WTC11 (cell line): ENCODE data around the gene NUDT19. TPM values are rescaled to one million over a fixed set of nuclear protein-coding genes. Genes with fewer than 3 reads are reported as not detected.

Experiments used
- CREM ChIP-seq: sonication (generic); formaldehyde crosslinking; IDR thresholded peaks from 2 replicates; pipeline ENCODE4 v1.8.1; 2022; ENCODE audit warnings: mild to moderate bottlenecking, missing genetic modification reagents, moderate library complexity
- E2F4 ChIP-seq: sonication (generic); formaldehyde crosslinking; IDR thresholded peaks from 2 replicates; pipeline ENCODE4 v1.8.1; 2022; ENCODE audit warnings: low read depth, mild to moderate bottlenecking, moderate library complexity, missing genetic modification reagents, borderline replicate concordance
- ELF4 ChIP-seq: sonication (generic); formaldehyde crosslinking; IDR thresholded peaks from 2 replicates; pipeline ENCODE4 v1.8.1; 2022; ENCODE audit warnings: low read depth, mild to moderate bottlenecking, moderate library complexity, missing genetic modification reagents
- FOXK1 ChIP-seq: sonication (generic); formaldehyde crosslinking; IDR thresholded peaks from 2 replicates; pipeline ENCODE4 v1.8.0; 2022; ENCODE audit warnings: mild to moderate bottlenecking, moderate library complexity, missing genetic modification reagents
- GABPB1 ChIP-seq: sonication (generic); formaldehyde crosslinking; IDR thresholded peaks from 2 replicates; pipeline ENCODE4 v1.8.1; 2023; ENCODE audit warnings: mild to moderate bottlenecking, missing genetic modification reagents
- IRF1 ChIP-seq: sonication (generic); formaldehyde crosslinking; IDR thresholded peaks from 2 replicates; pipeline ENCODE4 v1.8.0; 2023; ENCODE audit warnings: missing genetic modification reagents
- IRF2 ChIP-seq: sonication (generic); formaldehyde crosslinking; IDR thresholded peaks from 2 replicates; pipeline ENCODE4 v1.8.0; 2022; ENCODE audit warnings: low read depth, missing genetic modification reagents, borderline replicate concordance
- MAX ChIP-seq: sonication (generic); formaldehyde crosslinking; IDR thresholded peaks from 2 replicates; pipeline ENCODE4 v1.8.0; 2022; ENCODE audit warnings: mild to moderate bottlenecking, missing genetic modification reagents
- MLX ChIP-seq: sonication (generic); formaldehyde crosslinking; IDR thresholded peaks from 2 replicates; pipeline ENCODE4 v1.8.1; 2023; ENCODE audit warnings: mild to moderate bottlenecking, missing genetic modification reagents, moderate library complexity
- MXD4 ChIP-seq: fragments of 250-450 bp; sonication (Bioruptor Pico); IDR thresholded peaks from 2 replicates; pipeline ENCODE4 v1.8.0; 2021; ENCODE audit warnings: mild to moderate bottlenecking, moderate library complexity, borderline replicate concordance
- NFE2L1 ChIP-seq: sonication (generic); formaldehyde crosslinking; IDR thresholded peaks from 2 replicates; pipeline ENCODE4 v1.8.1; 2023; ENCODE audit warnings: missing genetic modification reagents
- PRRX2 ChIP-seq: fragments of 250-450 bp; sonication (Bioruptor Pico); IDR thresholded peaks from 2 replicates; pipeline ENCODE4 v1.8.0; 2021; ENCODE audit warnings: mild to moderate bottlenecking
- RORB ChIP-seq: fragments of 250-450 bp; sonication (Bioruptor Pico); IDR thresholded peaks from 2 replicates; pipeline ENCODE4 v1.9.0; 2021; ENCODE audit warnings: mild to moderate bottlenecking
- SMAD4 ChIP-seq: sonication (generic); formaldehyde crosslinking; IDR thresholded peaks from 2 replicates; pipeline ENCODE4 v1.8.0; 2022; ENCODE audit warnings: mild to moderate bottlenecking, missing genetic modification reagents
- SP1 ChIP-seq: sonication (generic); formaldehyde crosslinking; conservative IDR thresholded peaks from 2 replicates; pipeline ENCODE4 v1.8.1; 2022; ENCODE audit warnings: missing genetic modification reagents
- USF1 ChIP-seq: sonication (generic); formaldehyde crosslinking; IDR thresholded peaks from 2 replicates; pipeline ENCODE4 v1.8.0; 2022; ENCODE audit warnings: mild to moderate bottlenecking, missing genetic modification reagents
- ZMAT4 ChIP-seq: fragments of 250-450 bp; sonication (Bioruptor Pico); IDR thresholded peaks from 2 replicates; pipeline ENCODE4 v1.9.0; 2021; ENCODE audit warnings: mild to moderate bottlenecking
- ZNF219 ChIP-seq: sonication (generic); formaldehyde crosslinking; IDR thresholded peaks from 2 replicates; pipeline ENCODE4 v1.8.0; 2023; ENCODE audit warnings: missing genetic modification reagents, mild to moderate bottlenecking, borderline replicate concordance
- ZNF232 ChIP-seq: sonication (generic); formaldehyde crosslinking; IDR thresholded peaks from 2 replicates; pipeline ENCODE4 v1.8.0; 2022; ENCODE audit warnings: mild to moderate bottlenecking, missing genetic modification reagents
- ZNF416 ChIP-seq: fragments of 250-450 bp; sonication (Bioruptor Pico); IDR thresholded peaks from 2 replicates; pipeline ENCODE4 v1.9.0; 2021; ENCODE audit warnings: mild to moderate bottlenecking, inconsistent platforms
- ZNF512 ChIP-seq: sonication (generic); formaldehyde crosslinking; IDR thresholded peaks from 2 replicates; pipeline ENCODE4 v1.8.1; 2022; ENCODE audit warnings: missing genetic modification reagents, borderline replicate concordance
- total RNA-seq: library from RNA; stranded (reverse); gene quantifications from 3 replicates; pipeline ENCODE4 v1.2.3, GENCODE V29; 2021
- TF ChIP-seq, protein P1 (sequence below): sonication (generic); formaldehyde crosslinking; IDR thresholded peaks from 2 replicates; pipeline ENCODE4 v1.8.0; 2022; ENCODE audit warnings: mild to moderate bottlenecking, missing genetic modification reagents
- TF ChIP-seq, protein P2 (sequence below): sonication (generic); formaldehyde crosslinking; conservative IDR thresholded peaks from 2 replicates; pipeline ENCODE4 v1.8.1; 2023; ENCODE audit warnings: mild to moderate bottlenecking, low read depth, missing genetic modification reagents, moderate library complexity
- TF ChIP-seq, protein P3 (sequence below): fragments of 250-450 bp; sonication (Bioruptor Pico); IDR thresholded peaks from 2 replicates; pipeline ENCODE4 v1.8.0; 2021; ENCODE audit warnings: mild to moderate bottlenecking
- TF ChIP-seq, protein P4 (sequence below): sonication (generic); formaldehyde crosslinking; IDR thresholded peaks from 2 replicates; pipeline ENCODE4 v1.8.1; 2023; ENCODE audit warnings: mild to moderate bottlenecking, missing genetic modification reagents, moderate library complexity

The NUDT19 gene
- total RNA-seq, 1 experiment from 2014 or later, result 2.4 TPM

DNA sequence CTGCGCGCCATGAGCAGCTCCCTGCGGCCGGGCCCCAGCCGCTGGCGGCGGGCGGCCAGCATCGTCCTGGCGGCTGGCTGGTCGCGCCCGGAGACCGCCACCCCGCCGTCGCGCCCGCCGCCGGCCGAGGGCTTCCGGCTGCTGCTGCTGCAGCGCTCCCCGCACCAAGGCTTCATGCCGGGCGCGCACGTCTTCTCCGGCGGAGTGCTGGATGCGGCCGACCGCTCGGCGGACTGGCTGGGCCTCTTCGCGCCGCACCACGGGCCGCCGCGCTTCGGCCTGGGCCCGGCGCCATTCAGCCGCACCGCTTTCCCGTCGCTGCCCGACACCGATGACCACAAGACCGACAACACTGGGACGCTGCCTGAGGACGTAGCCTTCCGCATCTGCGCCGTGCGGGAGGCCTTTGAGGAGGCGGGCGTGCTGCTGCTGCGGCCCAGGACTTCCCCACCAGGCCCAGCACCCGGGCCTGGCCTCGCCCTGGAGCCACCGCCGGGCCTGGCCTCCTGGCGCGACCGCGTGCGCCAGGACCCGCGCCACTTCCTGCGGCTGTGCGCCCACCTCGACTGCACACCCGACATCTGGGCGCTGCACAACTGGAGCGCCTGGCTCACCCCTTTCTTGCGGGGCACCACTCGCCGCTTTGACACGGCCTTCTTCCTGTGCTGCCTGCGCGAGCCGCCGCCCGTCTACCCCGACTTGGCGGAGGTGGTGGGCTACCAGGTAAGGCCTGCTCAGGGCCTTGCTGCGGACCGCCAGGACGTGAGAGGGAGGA, 518 bp downstream of the NUDT19 start (continued):
- TF ChIP-seq, protein P1, sequence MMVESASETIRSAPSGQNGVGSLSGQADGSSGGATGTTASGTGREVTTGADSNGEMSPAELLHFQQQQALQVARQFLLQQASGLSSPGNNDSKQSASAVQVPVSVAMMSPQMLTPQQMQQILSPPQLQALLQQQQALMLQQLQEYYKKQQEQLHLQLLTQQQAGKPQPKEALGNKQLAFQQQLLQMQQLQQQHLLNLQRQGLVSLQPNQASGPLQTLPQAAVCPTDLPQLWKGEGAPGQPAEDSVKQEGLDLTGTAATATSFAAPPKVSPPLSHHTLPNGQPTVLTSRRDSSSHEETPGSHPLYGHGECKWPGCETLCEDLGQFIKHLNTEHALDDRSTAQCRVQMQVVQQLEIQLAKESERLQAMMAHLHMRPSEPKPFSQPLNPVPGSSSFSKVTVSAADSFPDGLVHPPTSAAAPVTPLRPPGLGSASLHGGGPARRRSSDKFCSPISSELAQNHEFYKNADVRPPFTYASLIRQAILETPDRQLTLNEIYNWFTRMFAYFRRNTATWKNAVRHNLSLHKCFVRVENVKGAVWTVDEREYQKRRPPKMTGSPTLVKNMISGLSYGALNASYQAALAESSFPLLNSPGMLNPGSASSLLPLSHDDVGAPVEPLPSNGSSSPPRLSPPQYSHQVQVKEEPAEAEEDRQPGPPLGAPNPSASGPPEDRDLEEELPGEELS, result peak; percentile 18; the same call in 1 of the 2 replicates
- TF ChIP-seq PRRX2 (CRISPR knock-in tag) (no peak), ZMAT4 (CRISPR knock-in tag) (no peak), GABPB1 (no peak), CREM (CRISPR knock-in tag) (0 out of 2 replicates have a peak, but pooled peaks have one; percentile 4), SP1 (CRISPR knock-in tag) (no peak), FOXK1 (peak; percentile 75; the same call in 1 of the 2 replicates), MLX (CRISPR knock-in tag) (no peak), SMAD4 (CRISPR knock-in tag) (no peak), ZNF232 (CRISPR knock-in tag) (no peak), MXD4 (CRISPR knock-in tag) (no peak), E2F4 (CRISPR knock-in tag) (peak; percentile 21; the same call in 1 of the 2 replicates), ELF4 (CRISPR knock-in tag) (no peak), ZNF512 (CRISPR knock-in tag) (no peak), ZNF219 (CRISPR knock-in tag) (peak; percentile 52; the same call in 1 of the 2 replicates), IRF2 (CRISPR knock-in tag) (no peak), USF1 (no peak), NFE2L1 (CRISPR knock-in tag) (peak; percentile 34; the same call in 1 of the 2 replicates), MAX (peak; percentile 82), IRF1 (CRISPR knock-in tag) (no peak), ZNF416 (CRISPR knock-in tag) (no peak), RORB (CRISPR knock-in tag) (no peak)
- TF ChIP-seq, protein P2, sequence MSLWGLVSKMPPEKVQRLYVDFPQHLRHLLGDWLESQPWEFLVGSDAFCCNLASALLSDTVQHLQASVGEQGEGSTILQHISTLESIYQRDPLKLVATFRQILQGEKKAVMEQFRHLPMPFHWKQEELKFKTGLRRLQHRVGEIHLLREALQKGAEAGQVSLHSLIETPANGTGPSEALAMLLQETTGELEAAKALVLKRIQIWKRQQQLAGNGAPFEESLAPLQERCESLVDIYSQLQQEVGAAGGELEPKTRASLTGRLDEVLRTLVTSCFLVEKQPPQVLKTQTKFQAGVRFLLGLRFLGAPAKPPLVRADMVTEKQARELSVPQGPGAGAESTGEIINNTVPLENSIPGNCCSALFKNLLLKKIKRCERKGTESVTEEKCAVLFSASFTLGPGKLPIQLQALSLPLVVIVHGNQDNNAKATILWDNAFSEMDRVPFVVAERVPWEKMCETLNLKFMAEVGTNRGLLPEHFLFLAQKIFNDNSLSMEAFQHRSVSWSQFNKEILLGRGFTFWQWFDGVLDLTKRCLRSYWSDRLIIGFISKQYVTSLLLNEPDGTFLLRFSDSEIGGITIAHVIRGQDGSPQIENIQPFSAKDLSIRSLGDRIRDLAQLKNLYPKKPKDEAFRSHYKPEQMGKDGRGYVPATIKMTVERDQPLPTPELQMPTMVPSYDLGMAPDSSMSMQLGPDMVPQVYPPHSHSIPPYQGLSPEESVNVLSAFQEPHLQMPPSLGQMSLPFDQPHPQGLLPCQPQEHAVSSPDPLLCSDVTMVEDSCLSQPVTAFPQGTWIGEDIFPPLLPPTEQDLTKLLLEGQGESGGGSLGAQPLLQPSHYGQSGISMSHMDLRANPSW (CRISPR knock-in tag), result no peak
- TF ChIP-seq, protein P3, sequence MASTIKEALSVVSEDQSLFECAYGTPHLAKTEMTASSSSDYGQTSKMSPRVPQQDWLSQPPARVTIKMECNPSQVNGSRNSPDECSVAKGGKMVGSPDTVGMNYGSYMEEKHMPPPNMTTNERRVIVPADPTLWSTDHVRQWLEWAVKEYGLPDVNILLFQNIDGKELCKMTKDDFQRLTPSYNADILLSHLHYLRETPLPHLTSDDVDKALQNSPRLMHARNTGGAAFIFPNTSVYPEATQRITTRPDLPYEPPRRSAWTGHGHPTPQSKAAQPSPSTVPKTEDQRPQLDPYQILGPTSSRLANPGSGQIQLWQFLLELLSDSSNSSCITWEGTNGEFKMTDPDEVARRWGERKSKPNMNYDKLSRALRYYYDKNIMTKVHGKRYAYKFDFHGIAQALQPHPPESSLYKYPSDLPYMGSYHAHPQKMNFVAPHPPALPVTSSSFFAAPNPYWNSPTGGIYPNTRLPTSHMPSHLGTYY, result no peak
- TF ChIP-seq, protein P4, sequence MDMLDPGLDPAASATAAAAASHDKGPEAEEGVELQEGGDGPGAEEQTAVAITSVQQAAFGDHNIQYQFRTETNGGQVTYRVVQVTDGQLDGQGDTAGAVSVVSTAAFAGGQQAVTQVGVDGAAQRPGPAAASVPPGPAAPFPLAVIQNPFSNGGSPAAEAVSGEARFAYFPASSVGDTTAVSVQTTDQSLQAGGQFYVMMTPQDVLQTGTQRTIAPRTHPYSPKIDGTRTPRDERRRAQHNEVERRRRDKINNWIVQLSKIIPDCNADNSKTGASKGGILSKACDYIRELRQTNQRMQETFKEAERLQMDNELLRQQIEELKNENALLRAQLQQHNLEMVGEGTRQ (CRISPR knock-in tag), result no peak
